Measurements from ENCODE around the gene HSPB9.

- no peak for TF ChIP-seq POLR2A (IDR thresholded peaks at IDR 0.05; ENCODE audit: control extremely low read depth in 1 of 2, low read depth in 2 of 2, low read length in 2 of 2)
- TF ChIP-seq JUN (IDR thresholded peaks at IDR 0.05; ENCODE audit: low read depth, low read length) = no peak
Observed at GRCh38 chr17:42112552-42113176, 9.9 kb upstream of the HSPB9 start, which contains the start of gene DHX58.

Data from H1 (cell line).